Activated CD4-positive, alpha-beta T cell treated with anti-CD3 and anti-CD28 coated beads, Interleukin-2, amount 50 U/mL, for 24 hours (primary cell): ENCODE data around the gene PTPRQ.
"Not testable (repeated sequence)": the region's sequence is repeated elsewhere in the genome, so short reads cannot be mapped to it uniquely, and the experiment has no call there.

Source experiments
- DNase-seq, 2 donors: peaks; one replicate each; pipeline ENCODE4 v3.0.0-alpha.2; 2020; ENCODE audit warnings: low read depth in 1 of 2, low spot score in 1 of 2

The PTPRQ gene

GRCh38 chr12:80443974-80444666, at the start of gene PTPRQ:
Gene PTPRQ, plus strand, starts transcription at chr12:80444235. Its CDS starts 111 bp downstream, at chr12:80444346.
- no peak for DNase-seq

- no peak for DNase-seq
These were observed 43.5 kb upstream of the PTPRQ start for GRCh38 chr12:80400571-80400991.

- DNase-seq = no peak
These were observed 42.8 kb upstream of the PTPRQ start for GRCh38 chr12:80401191-80401590.

- no peak for DNase-seq
These were observed 39.4 kb upstream of the PTPRQ start for GRCh38 chr12:80404629-80405028.

GRCh38 chr12:80406253-80406652, 37.8 kb upstream of the PTPRQ start:
- no peak for DNase-seq

GRCh38 chr12:80411787-80412186, 32.2 kb upstream of the PTPRQ start:
- no peak for DNase-seq

GRCh38 chr12:80412343-80412953, 31.6 kb upstream of the PTPRQ start:
- DNase-seq = no peak

- no peak for DNase-seq
These were observed 30.6 kb upstream of the PTPRQ start for GRCh38 chr12:80413462-80413861.

- DNase-seq = no peak
These were observed 28.6 kb upstream of the PTPRQ start for GRCh38 chr12:80415466-80415865.

- no peak for DNase-seq
These were observed 24.4 kb upstream of the PTPRQ start for GRCh38 chr12:80419644-80420043.

- no peak for DNase-seq
These were observed 24.0 kb upstream of the PTPRQ start for GRCh38 chr12:80420075-80420474.

GRCh38 chr12:80422550-80422949, 21.5 kb upstream of the PTPRQ start:
- no peak for DNase-seq

GRCh38 chr12:80432061-80432460, 12.0 kb upstream of the PTPRQ start:
- DNase-seq = no peak

- no peak for DNase-seq
These were observed 2.1 kb upstream of the PTPRQ start for GRCh38 chr12:80441921-80442320.

GRCh38 chr12:80442426-80443222, 1.4 kb upstream of the PTPRQ start:
- no peak for DNase-seq

GRCh38 chr12:80445083-80445793, 1.2 kb downstream of the PTPRQ start:
- no peak for DNase-seq

GRCh38 chr12:80456513-80456912, 12.5 kb downstream of the PTPRQ start:
- DNase-seq = no peak

GRCh38 chr12:80460972-80461371, 16.9 kb downstream of the PTPRQ start:
- DNase-seq = no peak

- DNase-seq = not testable (repeated sequence)
These were observed 17.8 kb downstream of the PTPRQ start for GRCh38 chr12:80461851-80462250.

GRCh38 chr12:80469681-80470080, 25.6 kb downstream of the PTPRQ start:
- DNase-seq = no peak

- DNase-seq = no peak
These were observed 26.4 kb downstream of the PTPRQ start for GRCh38 chr12:80470403-80470802.
